ENCODE data around the gene MINDY1.

The MINDY1 gene

GRCh38 chr1:150965605-150966004 lies 41.1 kb downstream of the MINDY1 start:
- DNase-seq (ENCODE audit: low spot score): no peak

GRCh38 chr1:150964164-150964489 lies 42.6 kb downstream of the MINDY1 start:
- no peak for DNase-seq (ENCODE audit: low spot score)

GRCh38 chr1:150963321-150964163 lies 43.2 kb downstream of the MINDY1 start:
- DNase-seq (ENCODE audit: low spot score): no peak

GRCh38 chr1:150961756-150962155 lies 44.9 kb downstream of the MINDY1 start:
- DNase-seq (ENCODE audit: low spot score): no peak

- no peak for DNase-seq (ENCODE audit: low spot score)
Measured at GRCh38 chr1:150960646-150961045, 46.1 kb downstream of the MINDY1 start.

DNA sequence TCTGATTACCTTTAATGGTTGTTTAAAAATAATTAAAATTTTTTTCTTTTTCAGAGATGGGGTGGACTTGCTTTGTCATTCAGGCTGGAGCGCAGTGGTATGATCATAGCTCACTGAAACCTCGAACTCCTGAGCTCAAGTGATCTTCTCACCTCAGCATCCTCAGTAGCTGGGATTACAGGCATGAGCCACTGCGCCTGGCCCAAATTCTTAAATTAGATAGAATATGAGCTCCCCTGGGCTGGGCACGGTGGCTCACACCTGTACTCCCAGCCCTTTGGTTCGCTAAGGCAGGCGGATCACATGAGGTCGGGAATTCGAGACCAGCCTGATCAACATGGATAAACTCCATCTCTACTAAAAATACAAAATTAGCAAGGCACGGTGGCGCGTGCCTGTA lies 49.0 kb downstream of the MINDY1 start:
- DNase-seq (ENCODE audit: low spot score): no peak

DNA sequence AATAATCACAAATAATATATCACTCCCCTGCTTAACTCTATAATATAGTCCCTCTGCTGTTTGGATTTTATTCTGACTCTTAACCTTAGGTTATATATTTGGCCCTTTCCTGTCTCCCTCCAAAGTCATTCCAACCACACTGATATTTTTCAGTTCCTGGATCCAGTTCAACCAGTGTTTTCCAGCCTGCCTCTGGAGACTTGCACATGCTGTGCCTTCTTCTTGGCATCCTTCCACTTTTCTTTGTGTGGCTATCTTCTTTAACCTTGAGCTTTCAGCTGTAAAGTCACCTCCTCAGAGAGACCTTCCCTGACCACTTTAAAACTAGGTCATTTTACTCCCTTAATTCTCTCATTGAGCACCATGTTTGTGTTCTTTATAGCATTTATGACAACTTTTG lies 51.4 kb downstream of the MINDY1 start:
- no peak for DNase-seq (ENCODE audit: low spot score)

GRCh38 chr1:150954708-150955107 lies 52.0 kb downstream of the MINDY1 start:
- DNase-seq (ENCODE audit: low spot score): no peak

Data from NAMALWA (cell line).